ENCODE measurements around the gene IQCB1.
"Not testable (repeated sequence)": the region's sequence is repeated elsewhere in the genome, so short reads cannot be mapped to it uniquely, and the experiment has no call there.

Gene IQCB1

DNA sequence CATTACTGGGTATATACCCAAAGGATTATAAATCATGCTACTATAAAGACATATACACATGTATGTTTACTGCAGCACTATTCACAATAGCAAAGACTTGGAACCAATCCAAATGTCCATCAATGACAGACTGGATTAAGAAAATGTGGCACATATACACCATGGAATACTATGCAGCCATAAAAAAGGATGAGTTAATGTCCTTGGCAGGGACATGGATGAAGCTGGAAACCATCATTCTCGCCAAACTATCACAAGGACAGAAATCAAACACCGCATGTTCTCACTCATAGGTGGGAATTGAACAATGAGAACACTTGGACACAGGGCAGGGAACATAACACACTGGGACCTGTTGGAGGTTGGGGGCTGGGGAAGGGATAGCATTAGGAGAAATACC is 91.8 kb downstream of the IQCB1 start:
- DNase-seq = not testable (repeated sequence)

DNA sequence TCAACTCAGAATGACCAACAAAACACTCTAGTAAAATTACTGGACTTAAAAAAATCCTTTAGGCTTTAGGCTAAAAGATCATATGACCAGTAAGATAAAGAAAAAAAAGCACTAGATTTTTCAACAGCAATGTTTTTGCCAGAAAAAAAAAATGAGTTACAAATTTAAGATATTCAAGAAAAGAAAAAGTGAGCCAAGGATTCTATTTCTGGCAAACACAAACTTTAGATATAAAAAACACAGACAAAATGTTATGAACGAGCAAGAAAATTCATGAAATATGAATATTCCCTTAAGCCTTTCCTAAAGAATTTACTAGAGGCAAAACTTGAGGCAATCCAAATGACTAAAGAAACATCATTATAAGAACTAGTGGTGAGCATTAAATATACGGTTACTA is 94.0 kb downstream of the IQCB1 start:
- no peak for DNase-seq

DNA sequence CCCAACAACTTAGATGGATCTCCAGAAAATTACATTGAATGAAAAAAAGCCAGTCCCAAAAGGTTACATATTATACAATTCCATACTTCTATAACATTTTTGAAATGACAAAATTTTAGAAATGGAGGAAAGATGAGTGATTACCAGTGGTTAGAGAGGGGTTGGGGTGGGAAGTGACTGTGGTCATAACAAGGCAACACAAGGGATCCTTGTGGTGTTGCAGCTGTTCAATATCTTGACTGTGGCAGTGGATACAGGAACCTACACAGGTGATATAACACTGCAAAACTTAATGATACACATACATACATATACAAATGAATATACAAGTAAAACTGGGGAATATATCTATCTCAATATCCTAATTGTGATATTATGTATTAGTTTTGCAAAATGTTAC is 95.0 kb downstream of the IQCB1 start:
- no peak for DNase-seq

DNA sequence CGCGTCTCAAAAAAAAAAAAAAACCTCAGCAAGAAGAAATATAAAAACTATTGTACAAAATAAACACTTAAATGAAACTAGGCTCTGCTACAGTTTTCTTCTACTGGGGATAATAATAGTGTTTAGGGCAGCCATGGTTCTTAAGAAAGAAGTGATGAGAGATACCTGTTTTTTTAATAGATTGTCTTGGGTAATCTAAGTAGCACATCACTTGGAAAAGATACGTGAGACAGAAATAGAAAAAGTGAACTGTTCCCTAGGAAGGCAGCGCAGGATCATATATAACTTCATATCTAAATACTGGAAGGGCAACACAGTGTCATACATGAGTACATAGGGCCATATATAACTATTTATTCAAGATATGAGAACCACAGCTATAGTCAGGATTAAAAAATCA is 97.2 kb downstream of the IQCB1 start:
- no peak for DNase-seq

DNA sequence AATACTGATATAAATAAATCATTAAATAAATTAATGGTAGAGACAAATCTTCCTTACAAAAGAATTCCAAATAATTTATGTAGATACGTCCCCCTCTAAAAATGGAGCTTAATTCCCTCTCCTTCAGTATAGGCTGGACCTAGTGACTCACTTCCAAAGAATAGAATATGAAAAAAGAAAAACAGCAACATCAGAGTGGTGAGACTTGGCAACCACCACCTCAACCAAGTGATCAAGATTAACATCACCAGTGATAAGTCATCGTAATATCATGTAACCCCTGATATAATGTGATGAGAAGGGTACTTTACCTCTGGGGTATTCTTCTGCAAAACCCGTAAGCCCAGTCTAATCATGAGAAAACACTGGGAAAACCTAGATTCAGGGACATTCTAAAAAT is 98.7 kb downstream of the IQCB1 start:
- no peak for DNase-seq

DNA sequence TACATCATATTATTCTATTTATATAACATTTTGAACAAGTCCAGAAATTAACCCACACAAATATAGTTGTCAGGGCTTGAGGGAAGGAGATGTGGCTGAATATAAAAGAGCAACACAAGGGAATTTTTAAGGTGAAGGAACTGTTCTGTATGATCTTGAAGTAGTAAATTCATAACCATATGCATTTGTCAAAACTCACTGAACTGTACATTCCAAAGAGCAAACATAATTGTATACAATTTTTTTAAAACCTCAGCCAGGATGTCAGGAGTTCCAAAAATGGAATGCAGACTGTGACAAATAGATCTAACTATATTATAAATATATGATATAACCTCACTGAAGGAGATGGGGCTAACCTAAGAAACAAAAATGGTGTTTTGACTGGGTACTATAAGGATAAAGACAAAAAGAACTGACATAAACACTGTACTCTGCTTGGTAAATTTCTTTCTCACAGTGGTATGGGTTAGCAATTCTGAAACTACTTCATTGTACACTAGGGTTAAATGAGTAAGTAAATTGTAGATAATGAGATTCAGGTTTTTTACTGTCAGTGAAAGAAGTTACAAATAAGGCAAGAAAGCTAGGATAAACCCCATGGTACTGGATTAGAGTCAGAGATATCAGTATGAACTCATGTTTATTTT is 99.7 kb downstream of the IQCB1 start:
- no peak for DNase-seq

DNA sequence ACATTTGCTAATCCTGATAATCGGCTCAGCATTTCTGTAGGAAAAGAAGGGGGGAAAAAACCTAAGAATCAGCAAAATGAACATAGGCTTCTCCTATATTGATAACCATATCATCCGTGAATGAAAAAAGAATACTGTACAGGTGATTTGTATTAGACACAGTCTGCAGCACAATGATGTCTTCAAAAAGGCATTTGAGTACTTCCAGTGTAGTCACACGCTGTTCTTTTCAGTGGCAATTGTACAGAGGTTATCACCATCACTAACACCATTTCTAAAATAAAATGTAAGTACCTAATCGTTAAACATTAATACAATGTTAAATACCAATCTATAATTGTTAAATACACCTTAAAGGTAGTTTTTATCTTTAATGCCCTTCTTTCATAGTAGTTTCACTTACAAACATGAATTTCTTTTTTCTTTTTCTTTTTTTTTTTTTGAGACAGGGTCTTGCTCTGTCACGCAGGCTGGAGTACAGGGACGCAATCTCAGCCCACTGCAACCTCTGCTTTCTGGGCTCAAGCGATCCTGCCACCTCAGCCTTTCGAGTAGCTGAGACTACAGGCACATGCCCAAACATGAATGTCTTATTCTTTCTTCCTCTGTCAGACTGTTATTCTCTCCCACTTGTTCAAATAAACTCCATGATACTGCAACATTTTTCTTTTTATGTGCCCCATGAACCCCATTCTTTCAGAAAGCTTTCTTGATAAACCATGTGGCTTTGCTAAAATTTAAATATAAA is 103.7 kb downstream of the IQCB1 start:
- DNase-seq = no peak

DNA sequence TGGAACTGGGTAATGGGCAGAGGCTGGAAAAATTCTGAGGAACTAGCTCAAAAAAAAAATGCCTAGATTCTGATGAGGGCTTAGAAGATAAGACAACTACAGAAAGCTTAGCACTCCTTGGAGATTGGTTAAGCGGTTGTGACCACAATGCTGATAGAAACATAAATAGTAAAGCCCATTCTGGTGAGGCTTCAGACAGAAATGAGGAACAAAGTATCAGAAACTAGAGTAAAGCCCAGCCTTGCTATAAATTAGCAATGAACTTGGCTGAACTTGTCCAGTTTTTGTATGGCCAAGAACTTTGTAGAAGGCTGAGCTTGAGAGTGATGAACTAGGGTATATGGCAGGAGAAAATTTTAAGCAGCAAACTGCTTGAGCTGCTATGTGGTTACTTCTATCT is 110.7 kb downstream of the IQCB1 start:
- DNase-seq = no peak

DNA sequence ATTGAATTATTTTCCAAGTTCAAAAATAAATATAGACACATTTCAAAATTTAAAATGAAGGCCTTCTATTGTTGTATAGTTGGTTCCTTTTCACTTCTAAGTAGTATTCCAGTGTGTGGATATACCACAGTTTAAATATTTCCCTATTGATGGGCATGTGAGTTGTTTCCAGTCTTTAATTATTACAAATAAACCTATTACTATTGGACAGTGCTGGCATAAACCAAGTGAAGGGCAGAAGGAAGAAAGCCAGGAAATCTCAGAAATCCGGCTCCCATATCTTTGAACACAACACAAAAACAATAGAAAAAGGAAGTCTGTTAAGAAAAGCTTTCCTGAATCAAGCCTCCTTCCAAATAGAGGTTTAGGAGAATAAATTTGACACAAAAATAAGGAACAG is 111.4 kb downstream of the IQCB1 start:
- no peak for DNase-seq

DNA sequence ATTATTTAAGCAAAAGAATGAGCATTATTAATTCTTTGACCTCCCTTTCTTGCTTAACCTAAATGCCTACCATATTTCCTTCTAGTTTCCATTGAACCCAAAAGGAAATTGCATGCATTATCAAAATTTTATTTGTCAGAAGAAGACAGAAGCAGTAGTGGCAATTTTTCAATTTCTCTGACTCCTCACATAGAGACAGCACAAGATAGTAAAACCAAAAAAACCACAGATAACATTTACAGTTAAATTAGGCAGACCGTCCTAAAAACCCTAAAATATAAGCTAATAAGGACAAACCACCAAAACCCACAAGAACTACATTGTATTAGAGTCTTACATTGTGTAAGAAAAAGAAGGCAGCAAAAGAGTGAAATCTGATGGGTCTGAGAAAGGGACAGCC is 112.4 kb downstream of the IQCB1 start:
- no peak for DNase-seq

DNA sequence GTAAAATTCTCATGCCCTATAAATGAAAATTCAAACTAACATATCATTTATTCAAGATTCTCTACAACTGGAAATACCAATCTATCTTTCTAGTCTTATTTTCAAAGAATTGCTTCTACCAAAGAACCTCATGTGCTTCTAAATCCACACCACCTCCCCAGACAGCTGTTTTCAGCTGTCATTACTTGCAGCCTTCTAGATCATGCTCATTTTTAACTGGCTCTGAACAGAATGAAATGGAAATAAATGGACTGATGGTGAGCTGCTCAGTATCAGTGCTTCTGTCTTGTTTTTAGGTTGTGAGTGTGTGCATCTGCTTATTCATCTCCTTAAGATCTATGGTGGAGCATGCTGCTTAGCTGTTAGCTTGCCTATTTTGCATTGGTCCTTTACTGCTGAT is 114.7 kb downstream of the IQCB1 start:
- no peak for DNase-seq
